Pulmonary artery endothelial cell (primary cell): ENCODE results near the gene NTM. TPM values are rescaled to one million over a fixed set of nuclear protein-coding genes. Genes with fewer than 3 reads are reported as not detected.

ENCODE experiments used
- DNase-seq: peaks from one replicate; pipeline ENCODE4 v3.0.0-alpha.2; 2011; ENCODE audit warnings: low read depth, low spot score
- total RNA-seq: library from RNA; depleted of rRNA; stranded (reverse); fragments of >200 nt; gene quantifications from 2 replicates; pipeline ENCODE4 v1.2.3, GENCODE V29; 2014

The NTM gene
- total RNA-seq, 1 donor from 2014 or later: 2.6 TPM

- no peak for DNase-seq
These were observed 92.2 kb downstream of the NTM start for GRCh38 chr11:131462622-131463021.

- no peak for DNase-seq
These were observed 92.7 kb downstream of the NTM start for GRCh38 chr11:131463162-131463561.

GRCh38 chr11:131463649-131464425, 93.4 kb downstream of the NTM start:
- no peak for DNase-seq

GRCh38 chr11:131464461-131464860, 94.0 kb downstream of the NTM start:
- DNase-seq: no peak

GRCh38 chr11:131465039-131465438, 94.6 kb downstream of the NTM start:
- no peak for DNase-seq

- no peak for DNase-seq
These were observed 95.3 kb downstream of the NTM start for GRCh38 chr11:131465746-131466145.

GRCh38 chr11:131467645-131468394, 97.4 kb downstream of the NTM start:
- DNase-seq: no peak

GRCh38 chr11:131468565-131468964, 98.2 kb downstream of the NTM start:
- no peak for DNase-seq

GRCh38 chr11:131470216-131470925, 100.0 kb downstream of the NTM start:
- no peak for DNase-seq

GRCh38 chr11:131471976-131472375, 101.6 kb downstream of the NTM start:
- no peak for DNase-seq

GRCh38 chr11:131474947-131475346, 104.5 kb downstream of the NTM start:
- no peak for DNase-seq

- DNase-seq: no peak
These were observed 105.9 kb downstream of the NTM start for GRCh38 chr11:131476266-131476665.

GRCh38 chr11:131478341-131478740, 107.9 kb downstream of the NTM start:
- no peak for DNase-seq

GRCh38 chr11:131481303-131481702, 110.9 kb downstream of the NTM start:
- DNase-seq: no peak

GRCh38 chr11:131481971-131482370, 111.6 kb downstream of the NTM start:
- DNase-seq: no peak

- no peak for DNase-seq
These were observed 113.0 kb downstream of the NTM start for GRCh38 chr11:131483453-131483852.

- no peak for DNase-seq
These were observed 113.5 kb downstream of the NTM start for GRCh38 chr11:131483877-131484276.

GRCh38 chr11:131486100-131486499, 115.7 kb downstream of the NTM start:
- DNase-seq: no peak

- no peak for DNase-seq
These were observed 116.7 kb downstream of the NTM start for GRCh38 chr11:131486937-131487635.

GRCh38 chr11:131488238-131488637, 117.8 kb downstream of the NTM start:
- DNase-seq: no peak

- no peak for DNase-seq
These were observed 121.1 kb downstream of the NTM start for GRCh38 chr11:131491503-131491902.

GRCh38 chr11:131495423-131495822, 125.0 kb downstream of the NTM start:
- DNase-seq: no peak
